SU-DHL-6 (cell line): Measurements from ENCODE around the gene SORL1-AS1.
A peak's percentile ranks its signal among the peaks of the same experiment; 100 is the strongest.

Experiments used
- H2AFZ ChIP-seq: fragments of 200-600 bp; sonication (generic); 2 replicates; pipeline ENCODE4 v1.6.1; 2014; ENCODE audit warnings: low read depth, mild to moderate bottlenecking, moderate library complexity, mixed read lengths, antibody characterized with exemption, low read length; ENCODE audit not compliant: severe bottlenecking
- H3F3A ChIP-seq: fragments of 200-600 bp; shearing (Covaris generic); 2 replicates; pipeline ENCODE4 v1.6.0; 2016; ENCODE audit warnings: antibody characterized with exemption, mild to moderate bottlenecking; ENCODE audit not compliant: insufficient read depth
- H3K27ac ChIP-seq: fragments of 200-600 bp; sonication (generic); 2 replicates; pipeline ENCODE4 v1.5.1; 2016; ENCODE audit warnings: low read depth, mild to moderate bottlenecking, low read length, moderate library complexity, mixed read lengths
- H3K27me3 ChIP-seq: fragments of 200-600 bp; sonication (generic), shearing (Covaris generic); 2 replicates; pipeline ENCODE4 v1.6.0; 2014; ENCODE audit warnings: mild to moderate bottlenecking, low read length
- H3K36me3 ChIP-seq: fragments of 200-600 bp; sonication (generic); 2 replicates; pipeline ENCODE4 v1.6.1; 2014; ENCODE audit warnings: mild to moderate bottlenecking, low read length, mixed read lengths
- H3K4me2 ChIP-seq: fragments of 300-600, 200-600 bp; shearing (Covaris generic), sonication (generic); 2 replicates; pipeline ENCODE4 v1.6.0; 2014; ENCODE audit warnings: low read length, low read depth, mild to moderate bottlenecking; ENCODE audit not compliant: poor library complexity, severe bottlenecking
- H3K4me3 ChIP-seq: fragments of 200-600 bp; sonication (generic); 2 replicates; pipeline ENCODE4 v1.5.1; 2014; ENCODE audit warnings: antibody characterized with exemption, low read length, mild to moderate bottlenecking, mixed read lengths; ENCODE audit not compliant: insufficient read depth, poor library complexity, severe bottlenecking
- H3K79me2 ChIP-seq: fragments of 200-600 bp; sonication (generic); 2 replicates; pipeline ENCODE4 v1.6.1; 2014; ENCODE audit warnings: mild to moderate bottlenecking, low read length, moderate library complexity; ENCODE audit not compliant: insufficient read depth
- H3K9ac ChIP-seq: fragments of 200-600 bp; sonication (generic); 2 replicates; pipeline ENCODE4 v1.7.0; 2014; ENCODE audit warnings: mild to moderate bottlenecking, low read length
- H3K9me2 ChIP-seq: fragments of 200-600 bp; sonication (generic); replicated peaks from 2 replicates; pipeline ENCODE4 v1.6.1; 2014; ENCODE audit warnings: low read length; ENCODE audit not compliant: insufficient read depth
- H3K9me3 ChIP-seq: fragments of 200-600 bp; sonication (generic); 2 replicates; pipeline ENCODE4 v1.6.1; 2014; ENCODE audit warnings: low read length, mixed read lengths; ENCODE audit not compliant: insufficient read depth
- H4K20me1 ChIP-seq: fragments of 200-600 bp; sonication (generic); 2 replicates; pipeline ENCODE4 v1.6.1; 2014; ENCODE audit warnings: low read depth, mild to moderate bottlenecking, antibody characterized with exemption, low read length, moderate library complexity, mixed read lengths
- CTCF ChIP-seq: fragments of 200-600 bp; sonication (generic); IDR thresholded peaks from one replicate; pipeline ENCODE4 v1.5.1; 2017; ENCODE audit warnings: antibody characterized with exemption, mild to moderate bottlenecking, low read length, moderate library complexity; ENCODE audit not compliant: insufficient read depth, poor library complexity, severe bottlenecking
- EZH2phosphoT487 ChIP-seq: fragments of 200-600 bp; sonication (generic), shearing (Covaris generic); conservative IDR thresholded peaks from 2 replicates; pipeline ENCODE4 v1.6.1; 2018; ENCODE audit warnings: mild to moderate bottlenecking, antibody characterized with exemption, low read length, moderate library complexity, mixed read lengths

The SORL1-AS1 gene

GRCh38 chr11:121449626-121450025, 3.1 kb downstream of the SORL1-AS1 start:
- TF ChIP-seq EZH2phosphoT487, result no peak
- no peak for TF ChIP-seq CTCF
- Histone ChIP-seq H3K36me3 (peaks cover 9% of the 10 kb centered on the region; the same call in 1 of the 2 replicates), H3F3A (peaks cover 86% of the 10 kb centered on the region), H2AFZ (no peak overlapping the region), H3K27ac (peak overlapping the region; percentile 98), H3K27me3 (no peaks in the 10 kb centered on the region), H3K79me2 (peaks cover 40% of the 10 kb centered on the region), H3K9ac (peak overlapping the region; percentile 96), H4K20me1 (no peaks in the 10 kb centered on the region), H3K9me3 (no peaks in the 10 kb centered on the region), H3K4me3 (peak overlapping the region; percentile 17), H3K9me2 (no peaks in the 10 kb centered on the region), H3K4me2 (peak overlapping the region; percentile 83)

- Histone ChIP-seq H3K79me2 (peaks cover 35% of the 10 kb centered on the region), H3K27ac (peak overlapping the region; percentile 98), H3K4me3 (no peak overlapping the region), H3K27me3 (no peaks in the 10 kb centered on the region), H2AFZ (no peak overlapping the region), H3K4me2 (peak overlapping the region; percentile 83), H3K9me3 (no peaks in the 10 kb centered on the region), H3K9ac (peak overlapping the region; percentile 96), H3K9me2 (no peaks in the 10 kb centered on the region), H3F3A (peaks cover 86% of the 10 kb centered on the region), H3K36me3 (peaks cover 9% of the 10 kb centered on the region; the same call in 1 of the 2 replicates), H4K20me1 (no peaks in the 10 kb centered on the region)
- TF ChIP-seq CTCF (no peak), EZH2phosphoT487 (no peak)
Measured at GRCh38 chr11:121449123-121449522, 3.6 kb downstream of the SORL1-AS1 start.

GRCh38 chr11:121448431-121448941, 4.3 kb downstream of the SORL1-AS1 start:
- Histone ChIP-seq H4K20me1 (no peaks in the 10 kb centered on the region), H3K27ac (peak overlapping the region; percentile 98), H3F3A (peaks cover 87% of the 10 kb centered on the region), H3K4me3 (no peak overlapping the region), H3K79me2 (peaks cover 29% of the 10 kb centered on the region), H3K36me3 (peaks cover 6% of the 10 kb centered on the region; the same call in 1 of the 2 replicates), H2AFZ (no peak overlapping the region), H3K9me3 (no peaks in the 10 kb centered on the region), H3K27me3 (no peaks in the 10 kb centered on the region), H3K9me2 (no peaks in the 10 kb centered on the region), H3K9ac (peak overlapping the region; percentile 96), H3K4me2 (peak overlapping the region; percentile 83)
- TF ChIP-seq EZH2phosphoT487, result no peak
- TF ChIP-seq CTCF, result no peak
